Endodermal cell (in vitro differentiated cells): ENCODE measurements around the gene C1orf21. TPM values are rescaled to one million over a fixed set of nuclear protein-coding genes. Genes with fewer than 3 reads are reported as not detected.

ENCODE experiments used
- DNase-seq: peaks from one replicate; pipeline ENCODE4 v3.0.0-alpha.2; 2017
- H3K27ac ChIP-seq: 2 replicates; pipeline ENCODE4 v1.5.1; 2013; ENCODE audit warnings: mild to moderate bottlenecking, low read depth, low read length, moderate library complexity
- H3K27me3 ChIP-seq: 2 replicates; pipeline ENCODE4 v1.6.1; 2013; ENCODE audit warnings: mild to moderate bottlenecking, low read length, moderate library complexity; ENCODE audit not compliant: insufficient read depth, control insufficient read depth, poor library complexity, severe bottlenecking
- H3K36me3 ChIP-seq: 2 replicates; pipeline ENCODE4 v1.7.0; 2013; ENCODE audit warnings: mild to moderate bottlenecking, low read length, moderate library complexity; ENCODE audit not compliant: control insufficient read depth, insufficient read depth
- H3K4me1 ChIP-seq: one replicate; pipeline ENCODE4 v1.7.0; 2013; ENCODE audit warnings: low read length; ENCODE audit not compliant: control insufficient read depth, insufficient read depth
- H3K4me3 ChIP-seq: 2 replicates; pipeline ENCODE4 v1.5.1; 2013; ENCODE audit warnings: mild to moderate bottlenecking, low read length, moderate library complexity
- H3K9ac ChIP-seq: 2 replicates; pipeline ENCODE4 v1.6.1; 2013; ENCODE audit warnings: mild to moderate bottlenecking, low read length, moderate library complexity; ENCODE audit not compliant: poor library complexity, severe bottlenecking; ENCODE audit errors: extremely low read depth
- H3K9me3 ChIP-seq: 2 replicates; pipeline ENCODE4 v1.6.1; 2013; ENCODE audit warnings: mild to moderate bottlenecking, low read length, moderate library complexity; ENCODE audit not compliant: control insufficient read depth
- H3K27ac Mint-ChIP-seq: 2 replicates; pipeline ENCODE4 v1.8.0; 2020; ENCODE audit warnings: mixed read lengths
- H3K27me3 Mint-ChIP-seq: 2 replicates; pipeline ENCODE4 v1.8.0; 2021; ENCODE audit warnings: mild to moderate bottlenecking, mixed read lengths; ENCODE audit not compliant: insufficient read depth
- H3K36me3 Mint-ChIP-seq: 2 replicates; pipeline ENCODE4 v1.8.0; 2020; ENCODE audit warnings: low read depth, mixed read lengths
- H3K4me1 Mint-ChIP-seq: 2 replicates; pipeline ENCODE4 v1.8.0; 2020; ENCODE audit warnings: mixed read lengths
- H3K4me3 Mint-ChIP-seq: 2 replicates; pipeline ENCODE4 v1.8.0; 2020; ENCODE audit warnings: mild to moderate bottlenecking, moderate library complexity, mixed read lengths
- H3K9me3 Mint-ChIP-seq: 2 replicates; pipeline ENCODE4 v1.8.0; 2020; ENCODE audit warnings: mild to moderate bottlenecking, mixed read lengths
- CTCF ChIP-seq: fragments of 200-600 bp; sonication (generic); conservative IDR thresholded peaks from 2 replicates; pipeline ENCODE4 v1.5.0; 2021; ENCODE audit warnings: antibody characterized with exemption, mild to moderate bottlenecking
- WGBS, 2 experiments: methylation state at CpG; one replicate each; pipeline versions ENCODE4 v1.1.5 to v1.1.7; 2013; ENCODE audit warnings: missing lambda C conversion rate in 2 of 2, mixed read lengths in 1 of 2; ENCODE audit not compliant: insufficient coverage in 1 of 2, insufficient read length in 1 of 2; 5-methylcytosine and 5-hydroxymethylcytosine counted together
- total RNA-seq, 2 donors: library from RNA; stranded (reverse); fragmentation: NEBNext Ultra II Directional in 1 of 2; extraction: Animal tissue kit (Norgen Biotek cat#: 25700) in 1 of 2; gene quantifications; 2 replicates in 1 of 2; 3 replicates in 1 of 2; pipeline ENCODE4 v1.2.1, GENCODE V29; 2021

The C1orf21 gene
- total RNA-seq, 2 donors from 2014 or later: 9.1 to 10.2 TPM

GRCh38 chr1:184513966-184514365 lies 127.1 kb downstream of the C1orf21 start:
- no peak overlapping the region for H3K4me3 Mint-ChIP-seq
- no peak overlapping the region for H3K27ac Mint-ChIP-seq
- H3K9me3 Mint-ChIP-seq: no peaks in the 10 kb centered on the region
- Histone ChIP-seq H3K4me3 (no peak overlapping the region), H3K36me3 (peaks cover 6% of the 10 kb centered on the region), H3K4me1 (peaks cover 4% of the 10 kb centered on the region), H3K9ac (no peak overlapping the region), H3K9me3 (no peaks in the 10 kb centered on the region), H3K27me3 (no peaks in the 10 kb centered on the region), H3K27ac (no peak overlapping the region)
- no peaks in the 10 kb centered on the region for H3K27me3 Mint-ChIP-seq
- H3K36me3 Mint-ChIP-seq: no peaks in the 10 kb centered on the region
- TF ChIP-seq CTCF: no peak
- no peak for DNase-seq
- WGBS, 2 experiments: 82 to 93% methylated on average over 3 to 4 of the region's 4 CpGs
- peaks cover 4% of the 10 kb centered on the region for H3K4me1 Mint-ChIP-seq

GRCh38 chr1:184514447-184514846 lies 127.6 kb downstream of the C1orf21 start:
- no peaks in the 10 kb centered on the region for H3K36me3 Mint-ChIP-seq

DNA sequence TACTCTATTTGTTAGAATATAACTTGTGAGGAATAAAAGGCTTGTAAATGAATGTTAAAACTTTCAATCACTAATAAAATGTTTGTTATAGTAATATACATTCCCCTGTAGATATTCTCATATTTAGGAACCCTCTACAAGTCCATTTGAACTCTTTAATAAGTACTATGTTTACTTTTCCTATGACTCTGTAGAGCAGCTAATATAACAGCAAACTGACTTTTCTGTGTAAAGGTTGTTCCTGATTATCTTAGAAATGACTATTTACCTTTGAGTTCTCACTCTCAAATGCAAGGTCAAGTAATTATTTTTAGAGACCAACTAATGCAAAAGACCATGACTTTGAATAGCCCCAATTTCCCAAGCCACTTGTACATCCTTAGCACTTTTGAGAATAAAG lies 130.3 kb downstream of the C1orf21 start:
- no peak overlapping the region for H3K27ac Mint-ChIP-seq

More at GRCh38 chr1:184514447-184514846, 127.6 kb downstream of the C1orf21 start:
- Histone ChIP-seq H3K4me1 (peaks cover 4% of the 10 kb centered on the region), H3K9me3 (no peaks in the 10 kb centered on the region), H3K4me3 (no peak overlapping the region), H3K36me3 (peaks cover 6% of the 10 kb centered on the region), H3K27me3 (no peaks in the 10 kb centered on the region), H3K9ac (no peak overlapping the region), H3K27ac (no peak overlapping the region)
- Mint-ChIP-seq H3K27me3 (no peaks in the 10 kb centered on the region), H3K4me3 (no peak overlapping the region), H3K9me3 (no peaks in the 10 kb centered on the region), H3K27ac (no peak overlapping the region), H3K4me1 (peaks cover 1% of the 10 kb centered on the region)
- whole genome bisulfite sequencing, 2 experiments: 100% methylated on average over 2 of the region's 2 CpGs; no CpG with 5 or more reads in 1 of the 2 experiments
- TF ChIP-seq CTCF: no peak
- DNase-seq: no peak

More for the DNA sequence above, 130.3 kb downstream of the C1orf21 start:
- Histone ChIP-seq H3K27ac (no peak overlapping the region), H3K9ac (no peak overlapping the region), H3K27me3 (no peaks in the 10 kb centered on the region), H3K36me3 (no peaks in the 10 kb centered on the region), H3K4me1 (no peaks in the 10 kb centered on the region), H3K4me3 (no peak overlapping the region), H3K9me3 (no peaks in the 10 kb centered on the region)
- Mint-ChIP-seq H3K9me3 (no peaks in the 10 kb centered on the region), H3K27me3 (no peaks in the 10 kb centered on the region), H3K36me3 (no peaks in the 10 kb centered on the region), H3K4me3 (no peak overlapping the region), H3K4me1 (peaks cover 6% of the 10 kb centered on the region)
- TF ChIP-seq CTCF: no peak
- DNase-seq: no peak
